Neural crest cell (in vitro differentiated cells): ENCODE measurements around the gene DYSF. TPM values are rescaled to one million over a fixed set of nuclear protein-coding genes. Genes with fewer than 3 reads are reported as not detected.

Source experiments
- DNase-seq: peaks from one replicate; pipeline ENCODE4 v3.0.0; 2021; ENCODE audit warnings: low read depth, mixed read lengths, low spot score
- H3K27ac Mint-ChIP-seq: one replicate; pipeline ENCODE4 v1.8.0; 2021; ENCODE audit warnings: mild to moderate bottlenecking, mixed read lengths; ENCODE audit not compliant: unreplicated experiment
- H3K27me3 Mint-ChIP-seq: 2 replicates; pipeline ENCODE4 v1.8.0; 2021; ENCODE audit warnings: low read depth, mild to moderate bottlenecking, mixed read lengths
- H3K36me3 Mint-ChIP-seq: 2 replicates; pipeline ENCODE4 v1.8.0; 2021; ENCODE audit warnings: low read depth, mild to moderate bottlenecking, mixed read lengths
- H3K4me1 Mint-ChIP-seq: 2 replicates; pipeline ENCODE4 v1.8.0; 2021; ENCODE audit warnings: mixed read lengths
- H3K4me3 Mint-ChIP-seq: one replicate; pipeline ENCODE4 v1.8.0; 2021; ENCODE audit warnings: mild to moderate bottlenecking, mixed read lengths
- H3K9me3 Mint-ChIP-seq: 2 replicates; pipeline ENCODE4 v1.8.0; 2021; ENCODE audit warnings: mixed read lengths
- CTCF ChIP-seq: fragments of 200-600 bp; sonication (generic); conservative IDR thresholded peaks from 2 replicates; pipeline ENCODE4 v1.5.0; 2021; ENCODE audit warnings: antibody characterized with exemption, mild to moderate bottlenecking
- total RNA-seq: library from RNA; stranded (reverse); gene quantifications from 2 replicates; pipeline ENCODE4 v1.2.1, GENCODE V29; 2021

DYSF gene
- total RNA-seq, 1 donor from 2014 or later = 2.2 TPM

- peaks cover 36% of the 10 kb centered on the region for H3K27me3 Mint-ChIP-seq
- H3K27ac Mint-ChIP-seq = peak overlapping the region; percentile 96
- TF ChIP-seq CTCF = no peak
- peaks cover 60% of the 10 kb centered on the region for H3K4me1 Mint-ChIP-seq
- DNase-seq = peak; percentile 63
- no peaks in the 10 kb centered on the region for H3K9me3 Mint-ChIP-seq
- H3K36me3 Mint-ChIP-seq = no peaks in the 10 kb centered on the region
- peak overlapping the region; percentile 59 for H3K4me3 Mint-ChIP-seq
These were observed 142.7 kb downstream of the DYSF start for GRCh38 chr2:71596011-71596410.

GRCh38 chr2:71597756-71598155 is 144.4 kb downstream of the DYSF start:
- no peaks in the 10 kb centered on the region for H3K36me3 Mint-ChIP-seq

GRCh38 chr2:71598526-71598925 is 145.2 kb downstream of the DYSF start:
- Mint-ChIP-seq H3K4me1 (peaks cover 45% of the 10 kb centered on the region), H3K4me3 (no peak overlapping the region), H3K27me3 (peaks cover 48% of the 10 kb centered on the region), H3K27ac (peak overlapping the region; percentile 57), H3K9me3 (no peaks in the 10 kb centered on the region), H3K36me3 (no peaks in the 10 kb centered on the region)
- no peak for TF ChIP-seq CTCF
- DNase-seq = no peak

More at GRCh38 chr2:71597756-71598155, 144.4 kb downstream of the DYSF start:
- peaks cover 45% of the 10 kb centered on the region for H3K27me3 Mint-ChIP-seq
- peak overlapping the region; percentile 64 for H3K4me3 Mint-ChIP-seq
- peaks cover 46% of the 10 kb centered on the region for H3K4me1 Mint-ChIP-seq
- no peak for TF ChIP-seq CTCF
- no peak for DNase-seq
- no peaks in the 10 kb centered on the region for H3K9me3 Mint-ChIP-seq
- H3K27ac Mint-ChIP-seq = no peak overlapping the region

- Mint-ChIP-seq H3K36me3 (no peaks in the 10 kb centered on the region), H3K27ac (no peak overlapping the region), H3K4me3 (no peak overlapping the region), H3K27me3 (peaks cover 48% of the 10 kb centered on the region), H3K4me1 (peaks cover 43% of the 10 kb centered on the region), H3K9me3 (no peaks in the 10 kb centered on the region)
- no peak for TF ChIP-seq CTCF
- no peak for DNase-seq
These were observed 145.7 kb downstream of the DYSF start for GRCh38 chr2:71599038-71599437.

GRCh38 chr2:71599646-71600236 is 146.4 kb downstream of the DYSF start:
- TF ChIP-seq CTCF = no peak
- no peaks in the 10 kb centered on the region for H3K36me3 Mint-ChIP-seq
- peaks cover 45% of the 10 kb centered on the region for H3K4me1 Mint-ChIP-seq
- no peaks in the 10 kb centered on the region for H3K9me3 Mint-ChIP-seq
- H3K4me3 Mint-ChIP-seq = peak overlapping the region; percentile 29
- H3K27ac Mint-ChIP-seq = no peak overlapping the region
- peaks cover 43% of the 10 kb centered on the region for H3K27me3 Mint-ChIP-seq
- DNase-seq = no peak
